ENCODE results near the gene RITA1. TPM values are rescaled to one million over a fixed set of nuclear protein-coding genes. Genes with fewer than 3 reads are reported as not detected.
A peak's percentile ranks its signal among the peaks of the same experiment; 100 is the strongest.

RITA1 gene
- total RNA-seq, 3 donors from 2014 or later, result 13.0 to 17.0 (median 14.9) TPM

- DNase-seq, result peak; percentile 82 to 87 (median 85)
- peaks cover 83% of the 10 kb centered on the region for H3K4me1 ChIP-seq (ENCODE audit: low read depth)
- H3K9me3 ChIP-seq, result no peaks in the 10 kb centered on the region
- TF ChIP-seq CTCF (IDR thresholded peaks at IDR 0.05), result no peak
- peak; percentile 53 for ATAC-seq
- no peaks in the 10 kb centered on the region for H3K36me3 ChIP-seq (ENCODE audit: low read depth)
- intact Hi-C loops (cut with DNase I, micrococcal nuclease), result no loop called here
- H3K4me3 ChIP-seq, result no peak overlapping the region
Observed at GRCh38 chr12:113241191-113242025, 55.9 kb downstream of the RITA1 start.

Small RNA genes lying within 50 kb of the gene (microRNA-seq; reads per million reads assigned to microRNA genes)
- not detected for gene MIR7106

Other genes starting within 250 kb of the RITA1 start
- gene OAS3, start 247.2 kb upstream of the RITA1 start, total RNA-seq, result 10 to 100 TPM; 14.8 to 27.4 (median 22.3) TPM
- 1 to 10 TPM; 4.6 to 7.0 (median 5.5) TPM for gene OAS2, start 207.2 kb upstream of the RITA1 start, total RNA-seq
- gene DTX1, start 129.0 kb upstream of the RITA1 start, total RNA-seq, result 1 to 10 TPM in 2 of 3 donors, under 1 TPM in 1; 0.67 to 5.9 (median 1.6) TPM
- gene RASAL1, start 50.0 kb upstream of the RITA1 start, total RNA-seq, result 1 to 10 TPM; 3.3 to 7.9 (median 6.5) TPM
- gene CFAP73, start 36.0 kb upstream of the RITA1 start, total RNA-seq, result under 1 TPM in 1 of 3 donors, not detected in 2; 0.34 TPM
- gene DDX54, start 243 bp upstream of the RITA1 start, total RNA-seq, result 10 to 100 TPM; 46.4 to 60.6 (median 53.2) TPM
- 100 to 1,000 TPM in 1 of 3 donors, 10 to 100 TPM in 2; 89.9 to 133 (median 91.3) TPM for gene TPCN1, start 35.7 kb downstream of the RITA1 start, total RNA-seq
- 10 to 100 TPM; 40.8 to 65.3 (median 47.2) TPM for gene SLC8B1, start 149.4 kb downstream of the RITA1 start, total RNA-seq
- 10 to 100 TPM; 14.3 to 27.8 (median 25.9) TPM for gene PLBD2, start 172.9 kb downstream of the RITA1 start, total RNA-seq
- gene SDS, start 218.2 kb downstream of the RITA1 start, total RNA-seq, result 1 to 10 TPM in 2 of 3 donors, under 1 TPM in 1; 0.44 to 3.9 (median 3.2) TPM
- gene SDSL, start 236.7 kb downstream of the RITA1 start, total RNA-seq, result 10 to 100 TPM in 2 of 3 donors, 1 to 10 TPM in 1; 9.4 to 24.0 (median 15.7) TPM